ENCODE results near the gene MAP3K13.
"Not testable (repeated sequence)": the region's sequence is repeated elsewhere in the genome, so short reads cannot be mapped to it uniquely, and the experiment has no call there.

The MAP3K13 gene

GRCh38 chr3:185448107-185448506 lies 85.2 kb downstream of the MAP3K13 start:
- DNase-seq (ENCODE audit: low read depth), result no peak

GRCh38 chr3:185451432-185451831 lies 88.5 kb downstream of the MAP3K13 start:
- DNase-seq (ENCODE audit: low read depth), result not testable (repeated sequence)

- no peak for DNase-seq (ENCODE audit: low read depth)
Observed at GRCh38 chr3:185457376-185457775, 94.4 kb downstream of the MAP3K13 start.

GRCh38 chr3:185460309-185460708 lies 97.4 kb downstream of the MAP3K13 start:
- DNase-seq (ENCODE audit: low read depth), result no peak

GRCh38 chr3:185460719-185461350 lies 97.9 kb downstream of the MAP3K13 start:
- peak; percentile 55 for DNase-seq (ENCODE audit: low read depth)

GRCh38 chr3:185465471-185465870 lies 102.5 kb downstream of the MAP3K13 start:
- no peak for DNase-seq (ENCODE audit: low read depth)

GRCh38 chr3:185466123-185466522 lies 103.2 kb downstream of the MAP3K13 start:
- not testable (repeated sequence) for DNase-seq (ENCODE audit: low read depth)

GRCh38 chr3:185469542-185469941 lies 106.6 kb downstream of the MAP3K13 start:
- no peak for DNase-seq (ENCODE audit: low read depth)

- no peak for DNase-seq (ENCODE audit: low read depth)
Observed at GRCh38 chr3:185470323-185470722, 107.4 kb downstream of the MAP3K13 start.

- peak; percentile 19 for DNase-seq (ENCODE audit: low read depth)
Observed at GRCh38 chr3:185473290-185473815, 110.4 kb downstream of the MAP3K13 start.

GRCh38 chr3:185474922-185475321 lies 112.0 kb downstream of the MAP3K13 start:
- not testable (repeated sequence) for DNase-seq (ENCODE audit: low read depth)

GRCh38 chr3:185477316-185477715 lies 114.4 kb downstream of the MAP3K13 start:
- no peak for DNase-seq (ENCODE audit: low read depth)

GRCh38 chr3:185479373-185479945 lies 116.5 kb downstream of the MAP3K13 start:
- no peak for DNase-seq (ENCODE audit: low read depth)

GRCh38 chr3:185484296-185484695 lies 121.4 kb downstream of the MAP3K13 start:
- DNase-seq (ENCODE audit: low read depth), result no peak

- no peak for DNase-seq (ENCODE audit: low read depth)
Observed at GRCh38 chr3:185486394-185486793, 123.5 kb downstream of the MAP3K13 start.

- no peak for DNase-seq (ENCODE audit: low read depth)
Observed at GRCh38 chr3:185488465-185488864, 125.5 kb downstream of the MAP3K13 start.

GRCh38 chr3:185489462-185489861 lies 126.5 kb downstream of the MAP3K13 start:
- no peak for DNase-seq (ENCODE audit: low read depth)

GRCh38 chr3:185490241-185490640 lies 127.3 kb downstream of the MAP3K13 start:
- no peak for DNase-seq (ENCODE audit: low read depth)

- peak; percentile 92 for DNase-seq (ENCODE audit: low read depth)
Observed at GRCh38 chr3:185498503-185499396, 135.8 kb downstream of the MAP3K13 start, which contains the start of gene TMEM41A. Gene TMEM41A, minus strand, starts transcription at chr3:185499035. Its CDS starts 74 bp downstream, at chr3:185498961.

- DNase-seq (ENCODE audit: low read depth), result no peak
Observed at GRCh38 chr3:185502987-185503386, 140.1 kb downstream of the MAP3K13 start.

- no peak for DNase-seq (ENCODE audit: low read depth)
Observed at GRCh38 chr3:185503521-185503920, 140.6 kb downstream of the MAP3K13 start.

- DNase-seq (ENCODE audit: low read depth), result no peak
Observed at GRCh38 chr3:185504636-185505035, 141.7 kb downstream of the MAP3K13 start.

- DNase-seq (ENCODE audit: low read depth), result no peak
Observed at GRCh38 chr3:185507883-185508282, 144.9 kb downstream of the MAP3K13 start.
